ENCODE results near the gene C1QTNF9. TPM values are rescaled to one million over a fixed set of nuclear protein-coding genes. Genes with fewer than 3 reads are reported as not detected.

C1QTNF9 gene
- polyA plus RNA-seq, 1 donor (not counting 4 experiments of a cell fraction or from before 2014, with no cell fraction given) = not detected

DNA sequence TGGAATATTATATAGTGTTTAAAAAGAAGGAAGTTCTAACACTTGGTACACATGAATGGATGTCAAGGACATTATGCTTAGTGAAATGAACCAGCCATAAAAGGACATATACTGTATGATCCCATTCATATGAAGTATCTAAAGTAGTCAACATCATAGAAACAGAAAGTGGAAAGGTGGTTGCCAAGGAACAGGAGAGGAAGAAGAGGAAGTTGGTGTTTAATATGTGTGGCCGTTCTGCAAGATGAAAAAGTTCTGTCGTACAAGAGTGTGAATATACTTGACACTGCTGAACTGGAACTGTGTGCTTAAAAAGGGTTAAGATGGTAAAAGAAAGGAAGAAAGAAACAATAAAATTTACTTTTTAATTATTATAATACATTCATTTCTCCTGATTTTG lies 33.1 kb upstream of the C1QTNF9 start:
- no peaks in the 10 kb centered on the region for H3K9me1 ChIP-seq (ENCODE audit: control insufficient read depth, extremely low read depth, insufficient read depth, low read length)
- FAIRE-seq (no peak), DNase-seq (ENCODE audit: low read depth, low spot score) (no peak)
- H3K4me3 ChIP-seq (ENCODE audit: control insufficient read depth in 2 of 3, extremely low read depth in 1 of 3, insufficient read depth in 2 of 3, low read depth in 1 of 3, low read length in 3 of 3) = no peak overlapping the region
- H3K4me2 ChIP-seq (ENCODE audit: control insufficient read depth, extremely low read depth, insufficient read depth, low read depth, low read length) = no peak overlapping the region
- H3K9ac ChIP-seq (ENCODE audit: control insufficient read depth, extremely low read depth, insufficient read depth, low read length) = no peak overlapping the region
- H3K79me2 ChIP-seq (ENCODE audit: control insufficient read depth, insufficient read depth, low read length) = no peaks in the 10 kb centered on the region
- H4K20me1 ChIP-seq (ENCODE audit: control insufficient read depth, extremely low read depth, insufficient read depth, low read length) = no peaks in the 10 kb centered on the region
- peaks cover 22% of the 10 kb centered on the region for H3K4me1 ChIP-seq (ENCODE audit: control insufficient read depth, extremely low read depth, insufficient read depth, low read length)
- dilution Hi-C loops (cut with MboI; ENCODE audit: extremely low pct_ligation_motif_present, low sequenced_read_pairs) = no loop called here
- TF ChIP-seq, protein P1, sequence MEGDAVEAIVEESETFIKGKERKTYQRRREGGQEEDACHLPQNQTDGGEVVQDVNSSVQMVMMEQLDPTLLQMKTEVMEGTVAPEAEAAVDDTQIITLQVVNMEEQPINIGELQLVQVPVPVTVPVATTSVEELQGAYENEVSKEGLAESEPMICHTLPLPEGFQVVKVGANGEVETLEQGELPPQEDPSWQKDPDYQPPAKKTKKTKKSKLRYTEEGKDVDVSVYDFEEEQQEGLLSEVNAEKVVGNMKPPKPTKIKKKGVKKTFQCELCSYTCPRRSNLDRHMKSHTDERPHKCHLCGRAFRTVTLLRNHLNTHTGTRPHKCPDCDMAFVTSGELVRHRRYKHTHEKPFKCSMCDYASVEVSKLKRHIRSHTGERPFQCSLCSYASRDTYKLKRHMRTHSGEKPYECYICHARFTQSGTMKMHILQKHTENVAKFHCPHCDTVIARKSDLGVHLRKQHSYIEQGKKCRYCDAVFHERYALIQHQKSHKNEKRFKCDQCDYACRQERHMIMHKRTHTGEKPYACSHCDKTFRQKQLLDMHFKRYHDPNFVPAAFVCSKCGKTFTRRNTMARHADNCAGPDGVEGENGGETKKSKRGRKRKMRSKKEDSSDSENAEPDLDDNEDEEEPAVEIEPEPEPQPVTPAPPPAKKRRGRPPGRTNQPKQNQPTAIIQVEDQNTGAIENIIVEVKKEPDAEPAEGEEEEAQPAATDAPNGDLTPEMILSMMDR (optimal IDR thresholded peaks at IDR 0.05 in 1 of 3, IDR thresholded peaks at IDR 0.05 in 1 of 3, conservative IDR thresholded peaks at IDR 0.05 in 1 of 3; ENCODE audit: extremely low read depth in 1 of 3, insufficient read depth in 2 of 3, low read length in 3 of 3) = no peak
- TF ChIP-seq EZH2 (IDR thresholded peaks at IDR 0.05; ENCODE audit: low read length) = no peak
- H3K36me3 ChIP-seq (ENCODE audit: control insufficient read depth in 2 of 2, extremely low read depth in 1 of 2, insufficient read depth in 2 of 2, low read length in 2 of 2) = no peaks in the 10 kb centered on the region
- H2AFZ ChIP-seq (ENCODE audit: control insufficient read depth, low read length) = no peak overlapping the region
- no peaks in the 10 kb centered on the region for H3K27me3 ChIP-seq (ENCODE audit: control insufficient read depth, extremely low read depth, insufficient read depth, low read length)
- H3K9me3 ChIP-seq (ENCODE audit: control insufficient read depth, low read depth, low read length) = no peaks in the 10 kb centered on the region
- no peak overlapping the region for H3K27ac ChIP-seq (ENCODE audit: control insufficient read depth, insufficient read depth, low read length)

DNA sequence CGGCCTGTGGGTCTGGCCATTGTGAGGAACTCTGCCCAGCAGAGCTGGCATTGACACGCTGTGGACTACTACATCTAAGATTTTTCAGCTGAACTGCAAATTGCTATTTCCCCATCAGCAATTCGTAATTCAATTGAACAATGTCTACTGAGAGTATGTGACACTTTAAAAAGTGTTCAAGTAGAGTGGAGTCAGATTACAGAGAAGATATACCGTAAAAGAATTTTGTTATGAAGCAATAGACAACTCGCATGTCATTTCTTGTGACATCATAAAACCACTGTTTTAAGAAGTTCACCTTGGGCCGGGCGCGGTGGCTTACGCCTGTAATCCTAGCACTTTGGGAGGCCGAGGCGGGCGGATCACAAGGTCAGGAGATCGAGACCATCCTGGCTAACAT lies 32.5 kb upstream of the C1QTNF9 start:
- no peaks in the 10 kb centered on the region for H3K9me1 ChIP-seq (ENCODE audit: control insufficient read depth, extremely low read depth, insufficient read depth, low read length)
- no peak for FAIRE-seq
- H3K9me3 ChIP-seq (ENCODE audit: control insufficient read depth, low read depth, low read length) = no peaks in the 10 kb centered on the region
- no peaks in the 10 kb centered on the region for H3K79me2 ChIP-seq (ENCODE audit: control insufficient read depth, insufficient read depth, low read length)
- dilution Hi-C loops (cut with MboI; ENCODE audit: extremely low pct_ligation_motif_present, low sequenced_read_pairs) = no loop called here
- no peaks in the 10 kb centered on the region for H3K27me3 ChIP-seq (ENCODE audit: control insufficient read depth, extremely low read depth, insufficient read depth, low read length)
- no peak overlapping the region for H2AFZ ChIP-seq (ENCODE audit: control insufficient read depth, low read length)
- H3K27ac ChIP-seq (ENCODE audit: control insufficient read depth, insufficient read depth, low read length) = no peak overlapping the region
- H3K9ac ChIP-seq (ENCODE audit: control insufficient read depth, extremely low read depth, insufficient read depth, low read length) = no peak overlapping the region
- H3K4me3 ChIP-seq (ENCODE audit: control insufficient read depth in 2 of 3, extremely low read depth in 1 of 3, insufficient read depth in 2 of 3, low read depth in 1 of 3, low read length in 3 of 3) = no peak overlapping the region
- TF ChIP-seq, protein P1 (optimal IDR thresholded peaks at IDR 0.05 in 1 of 3, IDR thresholded peaks at IDR 0.05 in 1 of 3, conservative IDR thresholded peaks at IDR 0.05 in 1 of 3; ENCODE audit: extremely low read depth in 1 of 3, insufficient read depth in 2 of 3, low read length in 3 of 3) = no peak
- no peak for TF ChIP-seq EZH2 (IDR thresholded peaks at IDR 0.05; ENCODE audit: low read length)
- no peaks in the 10 kb centered on the region for H3K36me3 ChIP-seq (ENCODE audit: control insufficient read depth in 2 of 2, extremely low read depth in 1 of 2, insufficient read depth in 2 of 2, low read length in 2 of 2)
- no peaks in the 10 kb centered on the region for H4K20me1 ChIP-seq (ENCODE audit: control insufficient read depth, extremely low read depth, insufficient read depth, low read length)
- H3K4me2 ChIP-seq (ENCODE audit: control insufficient read depth, extremely low read depth, insufficient read depth, low read depth, low read length) = no peak overlapping the region
- peaks cover 17% of the 10 kb centered on the region for H3K4me1 ChIP-seq (ENCODE audit: control insufficient read depth, extremely low read depth, insufficient read depth, low read length)
- no peak for DNase-seq (ENCODE audit: low read depth, low spot score)
